ENCODE measurements around the gene VCL.
A peak's percentile ranks its signal among the peaks of the same experiment; 100 is the strongest.
"Not testable (repeated sequence)": the region's sequence is repeated elsewhere in the genome, so short reads cannot be mapped to it uniquely, and the experiment has no call there.

Gene VCL

GRCh38 chr10:73997787-73998622 lies at the start of gene VCL:
Gene VCL, plus strand, starts transcription at chr10:73998116. Its CDS starts 92 bp downstream, at chr10:73998208.
- Mint-ChIP-seq H3K9me3 (no peaks in the 10 kb centered on the region), H3K27ac (peak within 1 kb of the TSS; percentile 96), H3K4me1 (peaks cover 40% of the 10 kb centered on the region), H3K36me3 (no peaks in the 10 kb centered on the region), H3K4me3 (peak within 1 kb of the TSS; percentile 94), H3K27me3 (no peaks in the 10 kb centered on the region)

- Mint-ChIP-seq H3K4me3 (no peak overlapping the region), H3K36me3 (no peaks in the 10 kb centered on the region), H3K27ac (no peak overlapping the region), H3K4me1 (peaks cover 5% of the 10 kb centered on the region), H3K9me3 (no peaks in the 10 kb centered on the region), H3K27me3 (no peaks in the 10 kb centered on the region)
Observed at GRCh38 chr10:73948947-73949633, 48.8 kb upstream of the VCL start.

GRCh38 chr10:73950155-73950948 lies 47.6 kb upstream of the VCL start:
- Mint-ChIP-seq H3K4me1 (peaks cover 6% of the 10 kb centered on the region), H3K27ac (no peak overlapping the region), H3K4me3 (no peak overlapping the region), H3K9me3 (no peaks in the 10 kb centered on the region), H3K36me3 (no peaks in the 10 kb centered on the region), H3K27me3 (no peaks in the 10 kb centered on the region)

GRCh38 chr10:73953665-73954064 lies 44.3 kb upstream of the VCL start:
- Mint-ChIP-seq H3K4me3 (no peak overlapping the region), H3K27ac (no peak overlapping the region), H3K4me1 (peaks cover 30% of the 10 kb centered on the region), H3K9me3 (no peaks in the 10 kb centered on the region), H3K36me3 (no peaks in the 10 kb centered on the region), H3K27me3 (no peaks in the 10 kb centered on the region)

GRCh38 chr10:73954737-73955136 lies 43.2 kb upstream of the VCL start:
- Mint-ChIP-seq H3K4me3 (no peak overlapping the region), H3K4me1 (peaks cover 39% of the 10 kb centered on the region), H3K27me3 (no peaks in the 10 kb centered on the region), H3K27ac (no peak overlapping the region), H3K36me3 (no peaks in the 10 kb centered on the region), H3K9me3 (no peaks in the 10 kb centered on the region)

GRCh38 chr10:73955719-73956118 lies 42.2 kb upstream of the VCL start:
- peak overlapping the region; percentile 71 for H3K27ac Mint-ChIP-seq
- H3K4me3 Mint-ChIP-seq, result no peak overlapping the region
- no peaks in the 10 kb centered on the region for H3K9me3 Mint-ChIP-seq
- H3K4me1 Mint-ChIP-seq, result peaks cover 42% of the 10 kb centered on the region
- H3K36me3 Mint-ChIP-seq, result no peaks in the 10 kb centered on the region
- H3K27me3 Mint-ChIP-seq, result no peaks in the 10 kb centered on the region

- Mint-ChIP-seq H3K9me3 (no peaks in the 10 kb centered on the region), H3K4me3 (peak overlapping the region; percentile 49), H3K36me3 (no peaks in the 10 kb centered on the region), H3K27me3 (no peaks in the 10 kb centered on the region), H3K4me1 (peaks cover 42% of the 10 kb centered on the region), H3K27ac (no peak overlapping the region)
Observed at GRCh38 chr10:73956476-73957359, 41.2 kb upstream of the VCL start.

GRCh38 chr10:73959484-73960243 lies 38.3 kb upstream of the VCL start:
- H3K36me3 Mint-ChIP-seq, result no peaks in the 10 kb centered on the region
- H3K9me3 Mint-ChIP-seq, result no peaks in the 10 kb centered on the region
- no peaks in the 10 kb centered on the region for H3K27me3 Mint-ChIP-seq
- H3K4me1 Mint-ChIP-seq, result peaks cover 37% of the 10 kb centered on the region
- no peak overlapping the region for H3K4me3 Mint-ChIP-seq
- no peak overlapping the region for H3K27ac Mint-ChIP-seq

- Mint-ChIP-seq H3K4me1 (peaks cover 18% of the 10 kb centered on the region), H3K27ac (no peak overlapping the region), H3K27me3 (no peaks in the 10 kb centered on the region), H3K9me3 (no peaks in the 10 kb centered on the region), H3K36me3 (no peaks in the 10 kb centered on the region), H3K4me3 (no peak overlapping the region)
Observed at GRCh38 chr10:73962386-73962785, 35.5 kb upstream of the VCL start.

- peak overlapping the region; percentile 59 for H3K27ac Mint-ChIP-seq
- H3K4me1 Mint-ChIP-seq, result peaks cover 18% of the 10 kb centered on the region
- H3K9me3 Mint-ChIP-seq, H3K4me3 Mint-ChIP-seq, H3K36me3 Mint-ChIP-seq, H3K27me3 Mint-ChIP-seq: not testable (repeated sequence)
Observed at GRCh38 chr10:73963533-73963932, 34.4 kb upstream of the VCL start.

GRCh38 chr10:73964743-73965142 lies 33.2 kb upstream of the VCL start:
- Mint-ChIP-seq H3K36me3 (no peaks in the 10 kb centered on the region), H3K9me3 (no peaks in the 10 kb centered on the region), H3K4me1 (peaks cover 8% of the 10 kb centered on the region), H3K27me3 (no peaks in the 10 kb centered on the region), H3K4me3 (no peak overlapping the region), H3K27ac (no peak overlapping the region)

- H3K4me1 Mint-ChIP-seq, H3K9me3 Mint-ChIP-seq, H3K27ac Mint-ChIP-seq, H3K4me3 Mint-ChIP-seq, H3K36me3 Mint-ChIP-seq, H3K27me3 Mint-ChIP-seq: not testable (repeated sequence)
Observed at GRCh38 chr10:73965267-73965889, 32.5 kb upstream of the VCL start.

GRCh38 chr10:73965890-73966768 lies 31.8 kb upstream of the VCL start:
- Mint-ChIP-seq H3K27ac (no peak overlapping the region), H3K4me3 (no peak overlapping the region), H3K9me3 (no peaks in the 10 kb centered on the region), H3K36me3 (no peaks in the 10 kb centered on the region), H3K4me1 (peaks cover 5% of the 10 kb centered on the region), H3K27me3 (no peaks in the 10 kb centered on the region)
